Vagina (tissue), 2 donors: ENCODE measurements around the gene PCDHB14.
"Not testable (repeated sequence)": the region's sequence is repeated elsewhere in the genome, so short reads cannot be mapped to it uniquely, and the experiment has no call there.

Source experiments
- CTCF ChIP-seq, 3 experiments: fragments of 450-650 bp in 2 of 3; fragments of 200-600 bp in 1 of 3; sonication (generic) in 1 of 3; IDR thresholded peaks; one replicate each; pipeline ENCODE4 v1.5.1; 2017 to 2019; ENCODE audit warnings: antibody characterized with exemption in 3 of 3, mild to moderate bottlenecking in 2 of 3, moderate library complexity in 2 of 3
- POLR2A ChIP-seq, 2 donors: fragments of 450-650 bp; IDR thresholded peaks; one replicate each; pipeline ENCODE4 v1.6.1; 2017; ENCODE audit warnings: antibody characterized with exemption in 2 of 2, mild to moderate bottlenecking in 2 of 2, moderate library complexity in 2 of 2
- POLR2AphosphoS5 ChIP-seq, 2 donors: sonication (generic); formaldehyde crosslinking; IDR thresholded peaks; one replicate each; pipeline ENCODE4 v1.9.0; 2017; ENCODE audit warnings: antibody characterized with exemption in 2 of 2, mild to moderate bottlenecking in 2 of 2, low read depth in 1 of 2; ENCODE audit not compliant: insufficient read depth in 1 of 2

DNA sequence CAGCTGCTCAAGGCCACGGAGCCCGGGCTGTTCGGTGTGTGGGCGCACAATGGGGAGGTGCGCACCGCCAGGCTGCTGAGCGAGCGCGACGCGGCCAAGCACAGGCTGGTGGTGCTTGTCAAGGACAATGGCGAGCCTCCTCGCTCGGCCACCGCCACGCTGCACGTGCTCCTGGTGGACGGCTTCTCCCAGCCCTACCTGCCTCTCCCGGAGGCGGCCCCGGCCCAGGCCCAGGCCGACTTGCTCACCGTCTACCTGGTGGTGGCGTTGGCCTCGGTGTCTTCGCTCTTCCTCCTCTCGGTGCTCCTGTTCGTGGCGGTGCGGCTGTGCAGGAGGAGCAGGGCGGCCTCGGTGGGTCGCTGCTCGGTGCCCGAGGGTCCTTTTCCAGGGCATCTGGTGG lies 34.0 kb upstream of the PCDHB14 start:
- TF ChIP-seq CTCF (IDR thresholded peaks at IDR 0.05); POLR2AphosphoS5 (IDR thresholded peaks at IDR 0.05; ENCODE audit: insufficient read depth in 1 of 2, low read depth in 1 of 2); POLR2A (IDR thresholded peaks at IDR 0.05): not testable (repeated sequence)
